Activated B cell treated with CpG ODN at 0.5 μM for 24 hours (primary cell): ENCODE results near the gene SLC30A2. TPM values are rescaled to one million over a fixed set of nuclear protein-coding genes. Genes with fewer than 3 reads are reported as not detected.

Source experiments
- ATAC-seq: fragments of 200-7000 bp; cut with Tn5 transposase; one replicate; pipeline ENCODE4 v1.10.0; 2021; ENCODE audit warnings: low read depth, mild to moderate bottlenecking, moderate library complexity
- CTCF ChIA-PET: fragments of 350-600 bp; sonication (Branson Sonifier 250); formaldehyde crosslinking; loops from one replicate; lab custom pipeline; 2021; ENCODE audit warnings: antibody characterized with exemption; lab: Charles Lee
- POLR2A ChIA-PET: fragments of 350-600 bp; sonication (Branson Sonifier 250); formaldehyde crosslinking; loops from one replicate; lab custom pipeline; 2021; ENCODE audit warnings: antibody characterized with exemption; lab: Charles Lee
- DNase-seq: peaks from one replicate; pipeline ENCODE4 v3.0.0; 2022
- H3K27ac Mint-ChIP-seq: one replicate; pipeline ENCODE4 v1.8.0; 2020; ENCODE audit warnings: mixed read lengths
- H3K27me3 Mint-ChIP-seq: one replicate; pipeline ENCODE4 v1.8.0; 2021; ENCODE audit warnings: mixed read lengths
- H3K36me3 Mint-ChIP-seq: one replicate; pipeline ENCODE4 v1.8.0; 2021; ENCODE audit warnings: low read depth, mixed read lengths
- H3K4me1 Mint-ChIP-seq: one replicate; pipeline ENCODE4 v1.8.0; 2021; ENCODE audit warnings: mixed read lengths
- H3K4me3 Mint-ChIP-seq: one replicate; pipeline ENCODE4 v1.8.0; 2020; ENCODE audit warnings: mild to moderate bottlenecking, mixed read lengths
- H3K9me3 Mint-ChIP-seq: one replicate; pipeline ENCODE4 v1.8.0; 2020; ENCODE audit warnings: mixed read lengths
- CTCF ChIP-seq: fragments of 200-600 bp; IDR thresholded peaks from one replicate; pipeline ENCODE4 v1.8.0; 2022; ENCODE audit warnings: antibody characterized with exemption, mild to moderate bottlenecking
- intact Hi-C: fragments of 100-400 bp; cut with micrococcal nuclease; formaldehyde crosslinking; loops from one replicate; pipeline ENCODE4 v1.15.1; 2024
- total RNA-seq: library from RNA; stranded (reverse); gene quantifications from 2 replicates; pipeline ENCODE4 v1.2.3, GENCODE V29; 2022

The SLC30A2 gene
- total RNA-seq, 1 donor from 2014 or later, result not detected

DNA sequence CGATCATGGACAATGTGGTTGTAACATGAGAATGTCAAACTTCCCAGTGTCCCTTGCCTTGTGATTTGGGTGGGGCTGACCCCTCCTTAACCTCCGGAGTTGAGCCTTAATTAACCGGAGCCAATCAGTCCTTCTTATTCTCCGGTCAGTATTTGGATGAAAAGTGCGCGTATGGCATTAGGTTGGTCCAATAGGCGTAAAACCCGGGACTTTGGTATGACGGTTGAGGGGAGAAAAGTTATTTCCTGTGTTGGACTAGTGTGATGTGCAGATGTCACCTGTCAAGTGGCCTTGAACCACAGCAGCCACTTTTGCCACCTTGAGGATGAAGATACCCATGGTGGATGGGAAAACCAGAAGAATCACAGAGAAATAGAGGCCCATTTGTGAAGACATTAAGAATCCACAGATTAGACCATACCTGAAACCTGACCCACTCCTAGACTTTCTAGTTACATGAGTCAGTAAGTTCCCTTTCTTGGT is 53.2 kb downstream of the SLC30A2 start:
- no peak for DNase-seq
- Mint-ChIP-seq H3K4me3 (no peak overlapping the region), H3K27me3 (no peaks in the 10 kb centered on the region), H3K4me1 (peaks cover 14% of the 10 kb centered on the region), H3K27ac (no peak overlapping the region), H3K36me3 (peaks cover 26% of the 10 kb centered on the region), H3K9me3 (no peaks in the 10 kb centered on the region)
- POLR2A ChIA-PET, result no interaction called here
- CTCF ChIA-PET, result no interaction called here
- intact Hi-C loops, result no loop called here
- ATAC-seq, result no peak
- no peak for TF ChIP-seq CTCF

DNA sequence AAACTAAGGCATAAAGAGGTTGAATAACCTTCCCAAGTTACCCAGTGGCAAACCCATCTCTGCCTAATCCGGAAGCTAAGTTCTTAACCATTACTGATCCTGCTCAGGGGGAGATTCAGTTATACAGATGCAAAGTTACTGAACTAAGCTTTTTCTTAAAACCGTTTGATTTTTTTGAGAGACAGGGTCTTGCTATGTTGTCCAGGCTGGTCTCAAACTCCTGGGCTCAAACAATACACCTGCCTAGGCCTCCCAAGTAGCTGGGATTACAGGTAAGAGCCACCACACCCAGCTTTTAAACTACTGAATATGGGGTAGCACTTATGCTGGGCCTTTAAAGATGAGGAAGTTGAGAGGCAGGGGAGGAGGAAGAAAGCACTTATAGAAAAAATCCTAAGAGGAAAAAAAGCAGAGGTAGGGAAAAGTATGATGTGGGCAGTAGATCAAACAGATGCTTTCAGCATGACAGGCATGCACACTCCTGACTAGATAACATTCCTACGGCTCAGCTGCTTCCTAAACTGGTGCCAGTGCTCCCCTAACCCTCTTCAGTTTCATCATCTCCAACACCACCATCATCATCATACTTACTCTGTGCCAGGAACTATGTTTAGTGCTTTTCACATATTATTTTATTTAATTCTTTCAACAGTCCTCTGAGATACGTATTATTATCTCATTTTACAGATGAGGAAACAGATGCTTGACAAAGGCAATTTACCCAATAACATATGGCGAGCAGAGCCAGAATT is 53.8 kb downstream of the SLC30A2 start:
- CTCF ChIA-PET, result no interaction called here
- intact Hi-C loops, result no loop called here
- no peak overlapping the region for H3K4me3 Mint-ChIP-seq
- H3K4me1 Mint-ChIP-seq, result peaks cover 8% of the 10 kb centered on the region
- peaks cover 24% of the 10 kb centered on the region for H3K36me3 Mint-ChIP-seq
- H3K27ac Mint-ChIP-seq, result no peak overlapping the region
- H3K27me3 Mint-ChIP-seq, result no peaks in the 10 kb centered on the region
- DNase-seq (no peak), ATAC-seq (no peak)
- POLR2A ChIA-PET, result no interaction called here
- TF ChIP-seq CTCF, result no peak
- no peaks in the 10 kb centered on the region for H3K9me3 Mint-ChIP-seq

- ChIA-PET POLR2A (no interaction called here), CTCF (interaction anchor here (0.5 kb wide), 1 partner anchor 1291 kb away, joined by 3 read pairs; no protein-coding TSS in a partner anchor)
- Mint-ChIP-seq H3K4me3 (no peak overlapping the region), H3K4me1 (peaks cover 4% of the 10 kb centered on the region), H3K27me3 (no peaks in the 10 kb centered on the region), H3K9me3 (no peaks in the 10 kb centered on the region), H3K27ac (no peak overlapping the region), H3K36me3 (peaks cover 29% of the 10 kb centered on the region)
- intact Hi-C loops, result no loop called here
- no peak for TF ChIP-seq CTCF
- DNase-seq, result no peak
- no peak for ATAC-seq
Measured at GRCh38 chr1:25990702-25991395, 55.1 kb downstream of the SLC30A2 start.

DNA sequence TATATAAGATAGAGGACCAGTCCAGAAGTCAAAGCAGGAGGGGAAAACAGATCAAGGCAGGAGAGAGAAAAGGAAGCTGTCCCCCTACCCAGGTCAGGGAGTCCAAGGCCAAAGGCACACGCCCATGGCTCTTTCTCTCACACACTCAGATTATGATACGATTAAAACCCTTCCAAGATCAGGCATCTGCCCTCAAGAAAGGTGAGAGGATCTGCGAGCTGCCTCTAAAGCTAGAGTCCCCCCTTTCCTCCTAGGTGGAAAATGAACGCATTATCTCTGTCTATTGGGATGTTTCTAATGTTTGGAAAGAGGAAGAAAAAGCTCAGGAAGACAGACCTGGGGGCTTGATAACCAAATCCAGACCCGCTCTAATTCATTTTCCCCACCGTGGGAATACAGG is 55.7 kb downstream of the SLC30A2 start:
- intact Hi-C loops, result no loop called here
- Mint-ChIP-seq H3K4me1 (peaks cover 4% of the 10 kb centered on the region), H3K27me3 (no peaks in the 10 kb centered on the region), H3K36me3 (peaks cover 34% of the 10 kb centered on the region), H3K9me3 (no peaks in the 10 kb centered on the region), H3K27ac (no peak overlapping the region), H3K4me3 (no peak overlapping the region)
- DNase-seq (no peak), ATAC-seq (no peak)
- ChIA-PET CTCF (interaction anchor here (1.0 kb wide), 1 partner anchor 14 kb away, joined by 3 read pairs; no protein-coding TSS in a partner anchor), POLR2A (no interaction called here)
- no peak for TF ChIP-seq CTCF
